ENCODE data around the gene ZC3H7A.

- TF ChIP-seq CTCF (conservative IDR thresholded peaks at IDR 0.05; ENCODE audit: low read length) (no peak), EZH2phosphoT487 (IDR thresholded peaks at IDR 0.05; ENCODE audit: borderline replicate concordance) (no peak)
These were observed 1.9 kb upstream of the ZC3H7A start for GRCh38 chr16:11799017-11799381.

Data from Loucy (cell line).